CD4-positive, alpha-beta memory T cell (primary cell): Measurements from ENCODE around the gene SLC18A2. TPM values are rescaled to one million over a fixed set of nuclear protein-coding genes. Genes with fewer than 3 reads are reported as not detected.
"Not testable (repeated sequence)": the region's sequence is repeated elsewhere in the genome, so short reads cannot be mapped to it uniquely, and the experiment has no call there.

Experiments
- CTCF ChIA-PET: fragments of 350-600 bp; sonication (Branson Sonifier 250); formaldehyde crosslinking; loops from one replicate; lab custom pipeline; 2021; ENCODE audit warnings: inconsistent platforms; ENCODE audit not compliant: partially characterized antibody; lab: Charles Lee
- POLR2A ChIA-PET: fragments of 350-600 bp; sonication (Branson Sonifier 250); formaldehyde crosslinking; loops from one replicate; lab custom pipeline; 2021; ENCODE audit not compliant: partially characterized antibody; lab: Charles Lee
- DNase-seq, 5 donors: peaks; one replicate each; pipeline versions ENCODE4 v3.0.0 to v3.0.0-alpha.2; 2020 to 2022; ENCODE audit warnings: mixed read lengths in 1 of 5
- H3K27ac ChIP-seq: one replicate; pipeline ENCODE4 v1.7.0; 2013; ENCODE audit warnings: low read depth, low read length
- H3K27me3 ChIP-seq: 2 replicates; pipeline ENCODE4 v1.7.0; 2013; ENCODE audit warnings: mild to moderate bottlenecking, low read length, moderate library complexity; ENCODE audit not compliant: insufficient read depth
- H3K36me3 ChIP-seq: 2 replicates; pipeline ENCODE4 v1.7.0; 2013; ENCODE audit warnings: mild to moderate bottlenecking, low read length, moderate library complexity; ENCODE audit not compliant: insufficient read depth
- H3K4me1 ChIP-seq: 2 replicates; pipeline ENCODE4 v1.7.0; 2013; ENCODE audit warnings: mild to moderate bottlenecking, low read length, moderate library complexity; ENCODE audit not compliant: insufficient read depth
- H3K4me3 ChIP-seq, 2 donors: one replicate each; pipeline ENCODE4 v1.7.0; 2013; ENCODE audit warnings: low read length in 2 of 2, mild to moderate bottlenecking in 1 of 2
- H3K9me3 ChIP-seq, 2 donors: one replicate each; pipeline ENCODE4 v1.7.0; 2013; ENCODE audit warnings: low read length in 2 of 2, control low read depth in 1 of 2; ENCODE audit not compliant: control insufficient read depth in 1 of 2
- H3K27ac Mint-ChIP-seq, 7 donors: one replicate each; pipeline ENCODE4 v1.8.0; 2020 to 2021; ENCODE audit warnings: mixed read lengths in 7 of 7, mild to moderate bottlenecking in 6 of 7, inconsistent platforms in 3 of 7, moderate library complexity in 3 of 7
- H3K27me3 Mint-ChIP-seq, 2 donors: one replicate each; pipeline ENCODE4 v1.8.0; 2020 to 2021; ENCODE audit warnings: mixed read lengths in 2 of 2
- H3K36me3 Mint-ChIP-seq, 2 donors: one replicate each; pipeline ENCODE4 v1.8.0; 2020 to 2021; ENCODE audit warnings: mixed read lengths in 2 of 2, inconsistent platforms in 1 of 2, mild to moderate bottlenecking in 1 of 2
- H3K4me1 Mint-ChIP-seq, 4 donors: one replicate each; pipeline ENCODE4 v1.8.0; 2020 to 2021; ENCODE audit warnings: mixed read lengths in 4 of 4, mild to moderate bottlenecking in 1 of 4
- H3K4me3 Mint-ChIP-seq, 8 donors: one replicate each; pipeline ENCODE4 v1.8.0; 2020 to 2021; ENCODE audit warnings: mixed read lengths in 8 of 8, mild to moderate bottlenecking in 7 of 8, moderate library complexity in 6 of 8, inconsistent platforms in 3 of 8
- H3K9me3 Mint-ChIP-seq, 8 donors: one replicate each; pipeline ENCODE4 v1.8.0; 2020 to 2021; ENCODE audit warnings: mixed read lengths in 8 of 8, mild to moderate bottlenecking in 5 of 8, inconsistent platforms in 3 of 8, moderate library complexity in 1 of 8
- intact Hi-C: fragments of 100-400 bp; cut with micrococcal nuclease; formaldehyde crosslinking; loops from one replicate; pipeline ENCODE4 v1.15.1; 2023
- polyA plus RNA-seq, 2 donors: library from polyadenylated mRNA; unstranded; fragments of 300-500 nt; fragmentation: Illumina TruSeq; gene quantifications; one replicate each; pipeline ENCODE4 v1.2.3, GENCODE V29; 2021
- total RNA-seq, 2 experiments: library from RNA; stranded (reverse); gene quantifications; one replicate each; pipeline ENCODE4 v1.2.3, GENCODE V29; 2021

SLC18A2 gene
- total and polyA plus RNA-seq, 4 experiments from 2014 or later, result 0.22 to 0.94 (median 0.64) TPM

- no peaks in the 10 kb centered on the region for H3K27me3 Mint-ChIP-seq
- no peaks in the 10 kb centered on the region for H3K27me3 ChIP-seq
Observed at GRCh38 chr10:117272195-117273076, 31.5 kb downstream of the SLC18A2 start.

GRCh38 chr10:117273980-117274379 lies 33.1 kb downstream of the SLC18A2 start:
- Histone ChIP-seq H3K27me3 (no peaks in the 10 kb centered on the region), H3K9me3 (no peaks in the 10 kb centered on the region), H3K4me3 (no peak overlapping the region), H3K36me3 (no peaks in the 10 kb centered on the region), H3K27ac (no peak overlapping the region), H3K4me1 (no peaks in the 10 kb centered on the region)
- Mint-ChIP-seq H3K27ac (no peak overlapping the region), H3K4me1 (no peaks in the 10 kb centered on the region), H3K27me3 (no peaks in the 10 kb centered on the region), H3K9me3 (no peaks in the 10 kb centered on the region), H3K4me3 (no peak overlapping the region), H3K36me3 (no peaks in the 10 kb centered on the region)
- no peak for DNase-seq
- intact Hi-C loops, result no loop called here
- ChIA-PET CTCF (no interaction called here), POLR2A (no interaction called here)

More at GRCh38 chr10:117272195-117273076, 31.5 kb downstream of the SLC18A2 start:
- DNase-seq, result no peak
- H3K9me3 Mint-ChIP-seq, result no peaks in the 10 kb centered on the region
- POLR2A ChIA-PET, result no interaction called here
- Histone ChIP-seq H3K27ac (no peak overlapping the region), H3K4me3 (no peak overlapping the region), H3K36me3 (no peaks in the 10 kb centered on the region), H3K9me3 (no peaks in the 10 kb centered on the region), H3K4me1 (no peaks in the 10 kb centered on the region)
- H3K27ac Mint-ChIP-seq, result no peak overlapping the region
- H3K36me3 Mint-ChIP-seq, result no peaks in the 10 kb centered on the region
- intact Hi-C loops, result no loop called here
- H3K4me3 Mint-ChIP-seq, result no peak overlapping the region
- no peaks in the 10 kb centered on the region for H3K4me1 Mint-ChIP-seq
- CTCF ChIA-PET, result no interaction called here

- CTCF ChIA-PET, result no interaction called here
- H3K27ac ChIP-seq, result no peak overlapping the region
- H3K4me3 ChIP-seq, result no peak overlapping the region
- no peak overlapping the region for H3K4me3 Mint-ChIP-seq
- DNase-seq, result no peak
- no peaks in the 10 kb centered on the region for H3K36me3 Mint-ChIP-seq
- no peaks in the 10 kb centered on the region for H3K4me1 ChIP-seq
- intact Hi-C loops, result no loop called here
- no peaks in the 10 kb centered on the region for H3K27me3 ChIP-seq
- H3K36me3 ChIP-seq, result no peaks in the 10 kb centered on the region
- H3K9me3 Mint-ChIP-seq, result no peaks in the 10 kb centered on the region
- POLR2A ChIA-PET, result interaction anchor here (1.0 kb wide), 1 partner anchor 17 kb away, joined by 3 read pairs; no protein-coding TSS in a partner anchor
- no peaks in the 10 kb centered on the region for H3K27me3 Mint-ChIP-seq
- H3K9me3 ChIP-seq, result no peaks in the 10 kb centered on the region
- no peaks in the 10 kb centered on the region for H3K4me1 Mint-ChIP-seq
- no peak overlapping the region for H3K27ac Mint-ChIP-seq
Observed at GRCh38 chr10:117274509-117274908, 33.6 kb downstream of the SLC18A2 start.

GRCh38 chr10:117275121-117275520 lies 34.2 kb downstream of the SLC18A2 start:
- Mint-ChIP-seq H3K4me1 (no peaks in the 10 kb centered on the region), H3K9me3 (no peaks in the 10 kb centered on the region), H3K4me3 (no peak overlapping the region), H3K27me3 (no peaks in the 10 kb centered on the region), H3K27ac (no peak overlapping the region), H3K36me3 (no peaks in the 10 kb centered on the region)
- ChIA-PET CTCF (no interaction called here), POLR2A (interaction anchor here (1.0 kb wide), 1 partner anchor 17 kb away, joined by 3 read pairs; no protein-coding TSS in a partner anchor)
- intact Hi-C loops, result no loop called here
- H3K4me3 ChIP-seq, result no peak overlapping the region
- no peak overlapping the region for H3K27ac ChIP-seq
- no peaks in the 10 kb centered on the region for H3K27me3 ChIP-seq
- no peak for DNase-seq
- H3K4me1 ChIP-seq, result no peaks in the 10 kb centered on the region
- H3K36me3 ChIP-seq, result no peaks in the 10 kb centered on the region
- no peaks in the 10 kb centered on the region for H3K9me3 ChIP-seq

GRCh38 chr10:117277675-117278074 lies 36.8 kb downstream of the SLC18A2 start:
- POLR2A ChIA-PET, result no interaction called here
- no peaks in the 10 kb centered on the region for H3K9me3 Mint-ChIP-seq

GRCh38 chr10:117284716-117285494 lies 44.0 kb downstream of the SLC18A2 start:
- Mint-ChIP-seq H3K36me3 (peaks cover 24 to 32% of the 10 kb centered on the region in 2 donors), H3K4me1 (peaks cover 0 to 5% (median 1%) of the 10 kb centered on the region in 4 donors), H3K27me3 (no peaks in the 10 kb centered on the region), H3K9me3 (no peaks in the 10 kb centered on the region), H3K27ac (no peak overlapping the region), H3K4me3 (no peak overlapping the region)
- POLR2A ChIA-PET, result no interaction called here
- Histone ChIP-seq H3K4me3 (no peak overlapping the region), H3K36me3 (peaks cover 8% of the 10 kb centered on the region), H3K27me3 (no peaks in the 10 kb centered on the region), H3K9me3 (no peaks in the 10 kb centered on the region), H3K27ac (no peak overlapping the region), H3K4me1 (no peaks in the 10 kb centered on the region)
- intact Hi-C loops, result no loop called here
- CTCF ChIA-PET, result no interaction called here
- DNase-seq, result no peak

More at GRCh38 chr10:117277675-117278074, 36.8 kb downstream of the SLC18A2 start:
- peaks cover 0 to 1% (median 0%) of the 10 kb centered on the region in 4 donors for H3K4me1 Mint-ChIP-seq
- Histone ChIP-seq H3K4me3 (no peak overlapping the region), H3K27ac (no peak overlapping the region), H3K27me3 (no peaks in the 10 kb centered on the region), H3K4me1 (no peaks in the 10 kb centered on the region), H3K36me3 (no peaks in the 10 kb centered on the region), H3K9me3 (no peaks in the 10 kb centered on the region)
- H3K27me3 Mint-ChIP-seq, result no peaks in the 10 kb centered on the region
- no peak overlapping the region for H3K4me3 Mint-ChIP-seq
- intact Hi-C loops, result no loop called here
- no peak overlapping the region for H3K27ac Mint-ChIP-seq
- no peak for DNase-seq
- peaks cover 0 to 4% of the 10 kb centered on the region in 2 donors for H3K36me3 Mint-ChIP-seq
- CTCF ChIA-PET, result interaction anchor here (1.0 to 1.7 kb wide), 2 partner anchors 61 to 219 kb away, joined by 3 to 5 read pairs; no protein-coding TSS in a partner anchor

- H3K27ac ChIP-seq, POLR2A ChIA-PET, H3K27ac Mint-ChIP-seq, CTCF ChIA-PET, H3K9me3 Mint-ChIP-seq, H3K36me3 ChIP-seq, H3K4me3 ChIP-seq, H3K4me1 Mint-ChIP-seq, H3K4me1 ChIP-seq, H3K9me3 ChIP-seq, intact Hi-C loops, H3K4me3 Mint-ChIP-seq, H3K27me3 ChIP-seq, DNase-seq, H3K27me3 Mint-ChIP-seq: not testable (repeated sequence)
- H3K36me3 Mint-ChIP-seq, result peaks cover 9 to 14% of the 10 kb centered on the region in 2 donors
Observed at GRCh38 chr10:117290872-117291271, 50.0 kb downstream of the SLC18A2 start.
